Measurements from ENCODE around the gene ATP13A3. TPM values are rescaled to one million over a fixed set of nuclear protein-coding genes. Genes with fewer than 3 reads are reported as not detected.

Gene ATP13A3
- polyA plus RNA-seq, 12 donors, result 22.3 to 41.4 (median 31.9) TPM; not detected in 1

- DNase-seq, result no peak
Observed at GRCh38 chr3:194481103-194481502, 5.7 kb downstream of the ATP13A3 start.

- no peak for DNase-seq
Observed at GRCh38 chr3:194476784-194477183, 10.0 kb downstream of the ATP13A3 start.

- DNase-seq, result no peak
Observed at GRCh38 chr3:194475978-194476377, 10.8 kb downstream of the ATP13A3 start.

- no peak for DNase-seq
Observed at GRCh38 chr3:194475138-194475932, 11.5 kb downstream of the ATP13A3 start.

GRCh38 chr3:194474675-194475074 is 12.1 kb downstream of the ATP13A3 start:
- no peak for DNase-seq

- peak; percentile 57 for DNase-seq
Observed at GRCh38 chr3:194472290-194472920, 14.4 kb downstream of the ATP13A3 start.

- no peak for DNase-seq
Observed at GRCh38 chr3:194471863-194472262, 14.9 kb downstream of the ATP13A3 start.

GRCh38 chr3:194470615-194471014 is 16.2 kb downstream of the ATP13A3 start:
- no peak for DNase-seq

GRCh38 chr3:194469977-194470376 is 16.8 kb downstream of the ATP13A3 start:
- no peak for DNase-seq

GRCh38 chr3:194468086-194468485 is 18.7 kb downstream of the ATP13A3 start:
- DNase-seq, result no peak

- no peak for DNase-seq
Observed at GRCh38 chr3:194466761-194467356, 19.9 kb downstream of the ATP13A3 start.

GRCh38 chr3:194465920-194466570 is 20.8 kb downstream of the ATP13A3 start:
- DNase-seq, result no peak

GRCh38 chr3:194465246-194465645 is 21.6 kb downstream of the ATP13A3 start:
- DNase-seq, result no peak

- DNase-seq, result no peak
Observed at GRCh38 chr3:194464692-194465091, 22.1 kb downstream of the ATP13A3 start.

GRCh38 chr3:194462936-194463335 is 23.9 kb downstream of the ATP13A3 start:
- DNase-seq, result no peak

- DNase-seq, result no peak
Observed at GRCh38 chr3:194460566-194460965, 26.2 kb downstream of the ATP13A3 start.

- DNase-seq, result peak; percentile 19
Observed at GRCh38 chr3:194458131-194458530, 28.7 kb downstream of the ATP13A3 start.

GRCh38 chr3:194455481-194455880 is 31.3 kb downstream of the ATP13A3 start:
- DNase-seq, result no peak

GRCh38 chr3:194450341-194450740 is 36.5 kb downstream of the ATP13A3 start:
- DNase-seq, result no peak

GRCh38 chr3:194449913-194450312 is 36.9 kb downstream of the ATP13A3 start:
- no peak for DNase-seq

- no peak for DNase-seq
Observed at GRCh38 chr3:194447657-194448056, 39.1 kb downstream of the ATP13A3 start.

GRCh38 chr3:194447161-194447560 is 39.6 kb downstream of the ATP13A3 start:
- DNase-seq, result no peak

Data from muscle of arm (tissue), 12 donors.